ENCODE measurements around the gene WNT3. TPM values are rescaled to one million over a fixed set of nuclear protein-coding genes. Genes with fewer than 3 reads are reported as not detected.

The WNT3 gene
- total RNA-seq, 4 donors from 2014 or later: 0.49 to 3.5 (median 2.2) TPM

DNA sequence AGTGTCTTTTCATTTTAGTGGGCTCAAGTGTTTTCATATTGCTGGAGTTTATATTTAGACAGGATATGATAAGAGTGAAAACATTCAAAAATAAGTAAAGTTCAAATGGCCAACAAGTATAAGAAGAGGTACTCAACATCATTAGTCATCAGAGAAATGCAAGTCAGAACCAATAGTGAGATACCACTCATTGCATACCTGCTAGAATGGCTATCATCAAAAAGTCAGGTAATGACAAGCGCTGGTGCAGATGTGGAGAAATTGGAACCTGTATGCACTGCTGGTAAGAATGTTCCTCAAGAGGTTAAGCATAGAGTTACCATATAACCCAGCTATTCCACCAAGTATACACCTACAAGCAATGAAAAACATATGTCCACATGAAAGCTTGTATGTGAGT, 87.8 kb downstream of the WNT3 start:
- Histone ChIP-seq H3K27ac (no peak overlapping the region), H3K36me3 (peaks cover 0 to 48% (median 0%) of the 10 kb centered on the region in 3 donors), H3K4me1 (peaks cover 0 to 15% (median 0%) of the 10 kb centered on the region in 3 donors), H3K27me3 (no peaks in the 10 kb centered on the region), H3K9me3 (no peaks in the 10 kb centered on the region), H3K4me3 (no peak overlapping the region)
- WGBS, 2 donors: 45 to 62% methylated on average over 1 of the region's 1 CpG
- intact Hi-C loops (cut with DNase I): no loop called here
- TF ChIP-seq, protein P1, sequence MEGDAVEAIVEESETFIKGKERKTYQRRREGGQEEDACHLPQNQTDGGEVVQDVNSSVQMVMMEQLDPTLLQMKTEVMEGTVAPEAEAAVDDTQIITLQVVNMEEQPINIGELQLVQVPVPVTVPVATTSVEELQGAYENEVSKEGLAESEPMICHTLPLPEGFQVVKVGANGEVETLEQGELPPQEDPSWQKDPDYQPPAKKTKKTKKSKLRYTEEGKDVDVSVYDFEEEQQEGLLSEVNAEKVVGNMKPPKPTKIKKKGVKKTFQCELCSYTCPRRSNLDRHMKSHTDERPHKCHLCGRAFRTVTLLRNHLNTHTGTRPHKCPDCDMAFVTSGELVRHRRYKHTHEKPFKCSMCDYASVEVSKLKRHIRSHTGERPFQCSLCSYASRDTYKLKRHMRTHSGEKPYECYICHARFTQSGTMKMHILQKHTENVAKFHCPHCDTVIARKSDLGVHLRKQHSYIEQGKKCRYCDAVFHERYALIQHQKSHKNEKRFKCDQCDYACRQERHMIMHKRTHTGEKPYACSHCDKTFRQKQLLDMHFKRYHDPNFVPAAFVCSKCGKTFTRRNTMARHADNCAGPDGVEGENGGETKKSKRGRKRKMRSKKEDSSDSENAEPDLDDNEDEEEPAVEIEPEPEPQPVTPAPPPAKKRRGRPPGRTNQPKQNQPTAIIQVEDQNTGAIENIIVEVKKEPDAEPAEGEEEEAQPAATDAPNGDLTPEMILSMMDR (IDR thresholded peaks at IDR 0.05): no peak
- TF ChIP-seq POLR2A (IDR thresholded peaks at IDR 0.05): no peak
- no peak for DNase-seq

- Histone ChIP-seq H3K9me3 (no peaks in the 10 kb centered on the region), H3K27me3 (no peaks in the 10 kb centered on the region), H3K4me1 (peaks cover 0 to 15% (median 0%) of the 10 kb centered on the region in 3 donors), H3K27ac (no peak overlapping the region), H3K36me3 (peaks cover 0 to 54% (median 0%) of the 10 kb centered on the region in 3 donors), H3K4me3 (no peak overlapping the region)
- no peak for TF ChIP-seq POLR2A (IDR thresholded peaks at IDR 0.05)
- TF ChIP-seq, protein P1 (IDR thresholded peaks at IDR 0.05): no peak
- DNase-seq: no peak
- WGBS, 2 donors: 90 to 91% methylated on average over 2 of the region's 2 CpGs
- intact Hi-C loops (cut with DNase I): no loop called here
Observed at GRCh38 chr17:46730026-46730425, 88.5 kb downstream of the WNT3 start.

DNA sequence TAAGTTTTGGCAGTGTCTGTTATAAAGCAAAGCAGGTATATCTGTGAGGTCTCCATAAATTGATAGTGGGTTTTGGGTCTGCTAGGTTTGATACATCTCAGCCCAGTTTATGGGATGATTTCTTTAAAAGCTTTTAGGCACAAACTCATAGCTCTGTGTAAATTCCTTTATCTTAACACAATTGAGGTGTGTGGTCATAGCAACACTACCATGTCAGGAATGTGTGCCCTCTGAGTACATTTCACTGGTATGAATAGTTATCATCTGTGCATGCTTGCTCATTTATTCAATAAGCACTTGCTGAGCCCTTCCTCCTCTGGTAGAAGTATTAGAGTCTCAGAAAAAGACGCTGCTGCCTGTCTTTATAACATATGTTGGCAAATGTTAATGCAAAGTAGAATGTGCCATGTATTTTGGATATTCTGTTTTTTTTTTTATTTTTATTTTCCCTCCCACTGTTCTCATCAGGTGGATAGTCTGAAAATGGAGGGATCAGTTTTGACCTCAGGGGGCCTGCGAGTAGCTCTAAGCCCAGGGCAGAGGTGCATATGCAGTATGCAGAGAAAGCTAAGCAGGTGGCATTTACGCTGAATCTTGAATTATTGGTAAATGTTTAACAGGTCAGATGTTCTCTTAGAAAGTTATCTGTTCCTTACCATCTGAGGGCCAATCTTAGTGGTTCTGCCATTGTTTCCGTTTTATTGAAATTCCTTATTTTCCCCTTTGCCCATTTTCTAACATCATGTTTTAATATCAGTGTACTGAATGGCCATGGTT, 90.7 kb downstream of the WNT3 start:
- no peak for DNase-seq
- Histone ChIP-seq H3K27ac (no peak overlapping the region), H3K9me3 (no peaks in the 10 kb centered on the region), H3K4me3 (no peak overlapping the region), H3K36me3 (peaks cover 0 to 50% (median 0%) of the 10 kb centered on the region in 3 donors), H3K4me1 (peaks cover 0 to 8% (median 0%) of the 10 kb centered on the region in 3 donors), H3K27me3 (no peaks in the 10 kb centered on the region)
- 77 to 96% methylated on average over 4 of the region's 4 CpGs for WGBS, 2 donors
- TF ChIP-seq POLR2A (IDR thresholded peaks at IDR 0.05): no peak
- TF ChIP-seq, protein P1 (IDR thresholded peaks at IDR 0.05): no peak
- intact Hi-C loops (cut with DNase I): no loop called here

GRCh38 chr17:46726206-46726605, 92.3 kb downstream of the WNT3 start:
- Histone ChIP-seq H3K4me1 (peaks cover 0 to 14% (median 0%) of the 10 kb centered on the region in 3 donors), H3K4me3 (no peak overlapping the region), H3K27ac (no peak overlapping the region), H3K9me3 (no peaks in the 10 kb centered on the region), H3K27me3 (no peaks in the 10 kb centered on the region), H3K36me3 (peaks cover 0 to 45% (median 0%) of the 10 kb centered on the region in 3 donors)
- no peak for DNase-seq
- WGBS, 2 donors: 70 to 75% methylated on average over 3 of the region's 3 CpGs
- intact Hi-C loops (cut with DNase I): no loop called here
- TF ChIP-seq POLR2A (IDR thresholded peaks at IDR 0.05): no peak
- TF ChIP-seq, protein P1 (IDR thresholded peaks at IDR 0.05): no peak

GRCh38 chr17:46722662-46723285, 95.7 kb downstream of the WNT3 start:
- intact Hi-C loops (cut with DNase I): no loop called here
- DNase-seq: no peak
- H3K4me3 ChIP-seq: no peak overlapping the region
- peaks cover 0 to 28% (median 3%) of the 10 kb centered on the region in 3 donors for H3K36me3 ChIP-seq
- TF ChIP-seq POLR2A (IDR thresholded peaks at IDR 0.05): no peak
- TF ChIP-seq, protein P1 (IDR thresholded peaks at IDR 0.05): no peak
- no peaks in the 10 kb centered on the region for H3K27me3 ChIP-seq
- H3K27ac ChIP-seq: peak overlapping the region; percentile 35 to 73 (median 42)
- no peaks in the 10 kb centered on the region for H3K9me3 ChIP-seq
- WGBS, 2 donors: 20 to 55% methylated on average over 7 of the region's 7 CpGs
- H3K4me1 ChIP-seq: peaks cover 0 to 20% (median 0%) of the 10 kb centered on the region in 3 donors

Data from esophagus squamous epithelium (tissue), 5 donors.